Measurements from ENCODE around the gene ENAH. TPM values are rescaled to one million over a fixed set of nuclear protein-coding genes. Genes with fewer than 3 reads are reported as not detected.

Gene ENAH
- total and polyA plus RNA-seq, 7 experiments from 2014 or later: 0.08 to 0.42 (median 0.16) TPM; not detected in 4

DNA sequence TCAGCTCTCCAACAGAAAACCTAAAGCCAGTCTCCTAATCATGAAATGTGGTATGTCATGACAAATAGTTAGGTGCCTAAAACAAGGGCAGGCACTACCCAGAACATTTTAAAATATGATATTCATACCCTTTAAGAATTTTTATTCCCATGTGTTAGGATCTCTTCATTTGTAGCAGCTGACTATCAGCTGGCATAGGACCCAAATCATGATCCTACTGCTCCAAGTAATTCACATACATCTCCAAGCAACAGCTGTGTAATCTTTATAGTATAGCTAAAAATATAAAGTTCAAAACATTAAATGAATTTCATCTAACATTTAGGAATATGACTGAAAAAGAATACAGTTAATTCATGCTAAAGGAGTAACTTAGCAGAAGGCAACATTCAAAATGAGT lies 57.5 kb downstream of the ENAH start:
- Mint-ChIP-seq H3K27me3 (peaks cover 4 to 18% (median 6%) of the 10 kb centered on the region in 5 donors), H3K36me3 (peaks cover 0 to 4% (median 0%) of the 10 kb centered on the region in 5 donors), H3K9me3 (peaks cover 0 to 10% (median 3%) of the 10 kb centered on the region in 11 donors), H3K27ac (no peak overlapping the region), H3K4me3 (no peak overlapping the region), H3K4me1 (no peaks in the 10 kb centered on the region)
- DNase-seq: no peak
- H3K4me1 ChIP-seq (ENCODE audit: control insufficient read depth in 2 of 2, insufficient read depth in 2 of 2, low read length in 2 of 2): no peaks in the 10 kb centered on the region
- H3K36me3 ChIP-seq (ENCODE audit: control insufficient read depth in 2 of 3, insufficient read depth in 3 of 3, low read length in 3 of 3): no peaks in the 10 kb centered on the region
- ChIA-PET POLR2A (interaction anchor here (0.7 to 1.0 kb wide), 2 partner anchors 10 to 336 kb away, joined by 3 read pairs; no protein-coding TSS in a partner anchor), CTCF (no interaction called here)
- no peaks in the 10 kb centered on the region for H3K27me3 ChIP-seq (ENCODE audit: control insufficient read depth in 2 of 2, insufficient read depth in 2 of 2, low read length in 2 of 2)
- no peak overlapping the region for H3K4me3 ChIP-seq (ENCODE audit: low read length)
- ATAC-seq: no peak
- intact Hi-C loops (cut with micrococcal nuclease): no loop called here
- H3K27ac ChIP-seq (ENCODE audit: low read depth, low read length): no peak overlapping the region
- no peaks in the 10 kb centered on the region for H3K9me3 ChIP-seq (ENCODE audit: control insufficient read depth in 2 of 3, low read length in 3 of 3)

- H3K27me3 Mint-ChIP-seq: peaks cover 4 to 14% (median 8%) of the 10 kb centered on the region in 5 donors
- intact Hi-C loops (cut with micrococcal nuclease): no loop called here
- H3K27ac ChIP-seq (ENCODE audit: low read depth, low read length): no peak overlapping the region
Measured at GRCh38 chr1:225593414-225593813, 59.5 kb downstream of the ENAH start.

GRCh38 chr1:225592362-225593025 lies 60.4 kb downstream of the ENAH start:
- intact Hi-C loops (cut with micrococcal nuclease): no loop called here
- ChIA-PET POLR2A (no interaction called here), CTCF (no interaction called here)
- Histone ChIP-seq H3K27me3 (ENCODE audit: control insufficient read depth in 2 of 2, insufficient read depth in 2 of 2, low read length in 2 of 2) (no peaks in the 10 kb centered on the region), H3K4me3 (ENCODE audit: low read length) (no peak overlapping the region), H3K27ac (ENCODE audit: low read depth, low read length) (no peak overlapping the region), H3K36me3 (ENCODE audit: control insufficient read depth in 2 of 3, insufficient read depth in 3 of 3, low read length in 3 of 3) (no peaks in the 10 kb centered on the region), H3K4me1 (ENCODE audit: control insufficient read depth in 2 of 2, insufficient read depth in 2 of 2, low read length in 2 of 2) (no peaks in the 10 kb centered on the region), H3K9me3 (ENCODE audit: control insufficient read depth in 2 of 3, low read length in 3 of 3) (no peaks in the 10 kb centered on the region)
- no peaks in the 10 kb centered on the region for H3K36me3 Mint-ChIP-seq
- DNase-seq (no peak), ATAC-seq (no peak)
- no peak overlapping the region for H3K4me3 Mint-ChIP-seq
- H3K9me3 Mint-ChIP-seq: peaks cover 0 to 2% (median 0%) of the 10 kb centered on the region in 11 donors
- peaks cover 4 to 19% (median 13%) of the 10 kb centered on the region in 5 donors for H3K27me3 Mint-ChIP-seq
- no peak overlapping the region for H3K27ac Mint-ChIP-seq
- H3K4me1 Mint-ChIP-seq: no peaks in the 10 kb centered on the region

More at GRCh38 chr1:225593414-225593813, 59.5 kb downstream of the ENAH start:
- no peak overlapping the region for H3K4me3 Mint-ChIP-seq
- DNase-seq (no peak), ATAC-seq (no peak)
- no peaks in the 10 kb centered on the region for H3K27me3 ChIP-seq (ENCODE audit: control insufficient read depth in 2 of 2, insufficient read depth in 2 of 2, low read length in 2 of 2)
- ChIA-PET POLR2A (no interaction called here), CTCF (no interaction called here)
- no peak overlapping the region for H3K4me3 ChIP-seq (ENCODE audit: low read length)
- H3K36me3 Mint-ChIP-seq: no peaks in the 10 kb centered on the region
- H3K9me3 ChIP-seq (ENCODE audit: control insufficient read depth in 2 of 3, low read length in 3 of 3): no peaks in the 10 kb centered on the region
- no peak overlapping the region for H3K27ac Mint-ChIP-seq
- H3K36me3 ChIP-seq (ENCODE audit: control insufficient read depth in 2 of 3, insufficient read depth in 3 of 3, low read length in 3 of 3): no peaks in the 10 kb centered on the region
- peaks cover 0 to 2% (median 0%) of the 10 kb centered on the region in 11 donors for H3K9me3 Mint-ChIP-seq
- H3K4me1 ChIP-seq (ENCODE audit: control insufficient read depth in 2 of 2, insufficient read depth in 2 of 2, low read length in 2 of 2): no peaks in the 10 kb centered on the region
- no peaks in the 10 kb centered on the region for H3K4me1 Mint-ChIP-seq

DNA sequence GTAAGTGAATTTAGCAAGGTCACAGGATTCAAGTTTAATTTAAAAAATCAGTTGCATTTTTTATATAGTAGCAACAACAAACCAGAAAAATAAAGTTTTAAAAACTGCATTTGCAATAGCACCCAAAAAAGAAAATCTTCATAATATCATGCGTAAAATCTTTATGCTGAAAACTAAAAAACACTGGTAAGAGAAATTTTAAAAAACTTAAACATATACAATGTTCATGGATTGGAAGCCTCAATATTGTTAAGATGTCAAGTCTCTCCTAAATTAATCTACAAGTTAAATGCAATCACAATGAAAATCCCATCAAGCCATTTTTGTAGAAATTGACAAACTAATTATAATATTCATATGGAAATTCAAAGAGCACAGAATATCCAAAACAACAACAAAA lies 65.6 kb downstream of the ENAH start:
- H3K27ac Mint-ChIP-seq: no peak overlapping the region
- no peak overlapping the region for H3K27ac ChIP-seq (ENCODE audit: low read depth, low read length)
- POLR2A ChIA-PET: no interaction called here
- CTCF ChIA-PET: no interaction called here
- no peak for DNase-seq
- no peaks in the 10 kb centered on the region for H3K27me3 ChIP-seq (ENCODE audit: control insufficient read depth in 2 of 2, insufficient read depth in 2 of 2, low read length in 2 of 2)
- H3K27me3 Mint-ChIP-seq: peaks cover 10 to 43% (median 33%) of the 10 kb centered on the region in 5 donors
- no peaks in the 10 kb centered on the region for H3K9me3 ChIP-seq (ENCODE audit: control insufficient read depth in 2 of 3, low read length in 3 of 3)
- no peaks in the 10 kb centered on the region for H3K36me3 ChIP-seq (ENCODE audit: control insufficient read depth in 2 of 3, insufficient read depth in 3 of 3, low read length in 3 of 3)
- no peaks in the 10 kb centered on the region for H3K4me1 Mint-ChIP-seq
- ATAC-seq: no peak
- intact Hi-C loops (cut with micrococcal nuclease): no loop called here
- no peak overlapping the region for H3K4me3 Mint-ChIP-seq
- peaks cover 0 to 5% (median 0%) of the 10 kb centered on the region in 5 donors for H3K36me3 Mint-ChIP-seq
- H3K4me1 ChIP-seq (ENCODE audit: control insufficient read depth in 2 of 2, insufficient read depth in 2 of 2, low read length in 2 of 2): no peaks in the 10 kb centered on the region
- H3K9me3 Mint-ChIP-seq: peaks cover 0 to 2% (median 0%) of the 10 kb centered on the region in 11 donors
- H3K4me3 ChIP-seq (ENCODE audit: low read length): no peak overlapping the region

DNA sequence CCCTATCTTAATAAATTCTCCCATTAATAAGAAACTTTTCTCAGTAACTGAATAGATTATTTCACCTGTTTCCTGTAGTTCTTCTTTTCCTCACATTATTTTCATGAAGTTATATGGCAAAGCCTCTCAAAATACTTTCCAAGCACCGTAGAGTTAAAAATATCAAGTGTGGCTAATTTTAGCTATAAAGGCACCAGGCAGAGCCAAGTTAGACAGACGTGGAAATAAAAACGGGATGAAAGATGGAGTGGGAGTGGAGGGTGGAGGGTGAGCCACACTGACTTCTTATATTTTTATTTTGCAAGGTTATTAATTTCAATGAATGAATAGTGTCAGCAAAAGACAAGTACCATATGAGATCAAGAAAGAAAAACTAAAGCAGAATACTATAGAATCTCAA lies 71.7 kb downstream of the ENAH start:
- Histone ChIP-seq H3K36me3 (ENCODE audit: control insufficient read depth in 2 of 3, insufficient read depth in 3 of 3, low read length in 3 of 3) (no peaks in the 10 kb centered on the region), H3K9me3 (ENCODE audit: control insufficient read depth in 2 of 3, low read length in 3 of 3) (no peaks in the 10 kb centered on the region), H3K4me1 (ENCODE audit: control insufficient read depth in 2 of 2, insufficient read depth in 2 of 2, low read length in 2 of 2) (no peaks in the 10 kb centered on the region), H3K27me3 (ENCODE audit: control insufficient read depth in 2 of 2, insufficient read depth in 2 of 2, low read length in 2 of 2) (no peaks in the 10 kb centered on the region), H3K27ac (ENCODE audit: low read depth, low read length) (no peak overlapping the region), H3K4me3 (ENCODE audit: low read length) (no peak overlapping the region)
- Mint-ChIP-seq H3K27me3 (peaks cover 12 to 36% (median 32%) of the 10 kb centered on the region in 5 donors), H3K36me3 (peaks cover 0 to 5% (median 0%) of the 10 kb centered on the region in 5 donors), H3K9me3 (no peaks in the 10 kb centered on the region), H3K4me1 (peaks cover 0 to 5% (median 4%) of the 10 kb centered on the region in 7 donors), H3K27ac (no peak overlapping the region), H3K4me3 (no peak overlapping the region)
- no peak for DNase-seq
- ChIA-PET CTCF (no interaction called here), POLR2A (interaction anchor here (0.6 kb wide), 1 partner anchor 825 kb away, joined by 7 read pairs; no protein-coding TSS in a partner anchor)
- no peak for ATAC-seq
- intact Hi-C loops (cut with micrococcal nuclease): no loop called here

DNA sequence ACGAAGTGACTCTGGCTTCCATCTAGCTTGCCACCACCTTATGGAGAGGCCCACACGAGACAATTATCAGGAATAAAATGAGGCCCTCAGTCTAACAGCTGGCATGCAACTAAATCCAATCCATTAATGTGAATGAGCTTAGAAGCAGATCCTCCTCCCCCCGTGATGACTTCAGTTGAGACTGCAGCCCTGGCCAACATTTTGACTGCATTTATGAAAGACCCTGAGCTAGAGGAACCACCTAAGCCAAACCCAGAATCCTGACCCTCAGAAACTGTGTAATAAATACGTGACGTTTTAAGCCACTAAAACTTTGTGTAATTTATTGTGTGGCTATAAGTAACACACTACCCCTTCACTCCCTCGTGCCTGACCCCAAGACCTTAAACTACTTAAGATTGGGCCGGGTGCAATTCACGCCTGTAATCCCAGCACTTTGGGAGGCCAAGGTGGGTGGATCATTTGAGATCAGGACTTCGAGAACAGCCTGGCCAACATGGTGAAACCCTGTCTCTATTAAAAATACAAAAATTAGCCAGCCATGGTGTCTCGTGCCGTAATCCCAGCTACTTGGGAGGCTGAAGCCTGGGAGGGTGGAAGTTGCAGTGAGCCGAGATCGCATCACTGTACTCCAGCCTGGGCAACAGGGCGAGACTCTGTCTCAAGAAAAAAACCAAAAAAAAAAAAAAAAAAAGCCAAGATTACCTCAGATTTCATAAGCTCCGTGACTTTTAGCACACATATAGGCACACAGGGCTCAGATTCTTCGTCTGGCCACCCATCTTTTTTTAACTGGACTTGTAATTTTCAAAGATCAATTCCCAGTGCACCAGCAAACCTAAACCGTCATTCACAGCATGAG lies 72.5 kb downstream of the ENAH start:
- H3K36me3 Mint-ChIP-seq: peaks cover 0 to 5% (median 0%) of the 10 kb centered on the region in 5 donors
- H3K27me3 Mint-ChIP-seq: peaks cover 9 to 31% (median 26%) of the 10 kb centered on the region in 5 donors
- POLR2A ChIA-PET: interaction anchor here (0.6 kb wide), 1 partner anchor 585 kb away, joined by 5 read pairs; no protein-coding TSS in a partner anchor
- peaks cover 0 to 1% (median 0%) of the 10 kb centered on the region in 11 donors for H3K9me3 Mint-ChIP-seq
- no peak for ATAC-seq
- no peak overlapping the region for H3K4me3 ChIP-seq (ENCODE audit: low read length)
- H3K9me3 ChIP-seq (ENCODE audit: control insufficient read depth in 2 of 3, low read length in 3 of 3): no peaks in the 10 kb centered on the region
- H3K4me1 ChIP-seq (ENCODE audit: control insufficient read depth in 2 of 2, insufficient read depth in 2 of 2, low read length in 2 of 2): no peaks in the 10 kb centered on the region
- CTCF ChIA-PET: interaction anchor here (0.7 kb wide), 1 partner anchor 409 kb away, joined by 4 read pairs; no protein-coding TSS in a partner anchor
- no peaks in the 10 kb centered on the region for H3K36me3 ChIP-seq (ENCODE audit: control insufficient read depth in 2 of 3, insufficient read depth in 3 of 3, low read length in 3 of 3)
- DNase-seq: no peak
- H3K4me1 Mint-ChIP-seq: peaks cover 0 to 12% (median 4%) of the 10 kb centered on the region in 7 donors
- no peaks in the 10 kb centered on the region for H3K27me3 ChIP-seq (ENCODE audit: control insufficient read depth in 2 of 2, insufficient read depth in 2 of 2, low read length in 2 of 2)
- H3K27ac ChIP-seq (ENCODE audit: low read depth, low read length): no peak overlapping the region
- no peak overlapping the region for H3K4me3 Mint-ChIP-seq
- H3K27ac Mint-ChIP-seq: no peak overlapping the region
- intact Hi-C loops (cut with micrococcal nuclease): no loop called here

All from naive thymus-derived CD4-positive, alpha-beta T cell (primary cell).